KOPT-K1 (cell line): ENCODE data around the gene ACAP3.
"Not testable (repeated sequence)": the region's sequence is repeated elsewhere in the genome, so short reads cannot be mapped to it uniquely, and the experiment has no call there.

Experiments
- H3K27ac ChIP-seq: fragments of 200-600 bp; sonication (generic); 2 replicates; pipeline ENCODE4 v1.5.1; 2016; ENCODE audit warnings: antibody characterized with exemption, mild to moderate bottlenecking, low read depth, low read length; ENCODE audit not compliant: poor library complexity, severe bottlenecking
- H3K36me3 ChIP-seq: fragments of 200-600 bp; sonication (generic); 2 replicates; pipeline ENCODE4 v1.5.1; 2017; ENCODE audit warnings: antibody characterized with exemption, mild to moderate bottlenecking, low read length, moderate library complexity; ENCODE audit not compliant: insufficient read depth
- H3K9me3 ChIP-seq: fragments of 200-600 bp; sonication (generic); 2 replicates; pipeline ENCODE4 v1.5.1; 2017; ENCODE audit warnings: antibody characterized with exemption, low read length, mild to moderate bottlenecking; ENCODE audit not compliant: insufficient read depth, poor library complexity, severe bottlenecking

Gene ACAP3

DNA sequence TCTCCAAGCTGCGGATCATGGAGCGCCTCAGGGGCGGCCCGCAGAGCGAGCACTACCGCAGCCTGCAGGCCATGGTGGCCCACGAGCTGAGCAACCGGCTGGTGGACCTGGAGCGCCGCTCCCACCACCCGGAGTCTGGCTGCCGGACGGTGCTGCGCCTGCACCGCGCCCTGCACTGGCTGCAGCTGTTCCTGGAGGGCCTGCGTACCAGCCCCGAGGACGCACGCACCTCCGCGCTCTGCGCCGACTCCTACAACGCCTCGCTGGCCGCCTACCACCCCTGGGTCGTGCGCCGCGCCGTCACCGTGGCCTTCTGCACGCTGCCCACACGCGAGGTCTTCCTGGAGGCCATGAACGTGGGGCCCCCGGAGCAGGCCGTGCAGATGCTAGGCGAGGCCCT is 19.6 kb upstream of the ACAP3 start:
- H3K36me3 ChIP-seq = no peaks in the 10 kb centered on the region; the same call in 1 of the 2 replicates
- H3K27ac ChIP-seq = no peak overlapping the region
- H3K9me3 ChIP-seq = peaks cover 4% of the 10 kb centered on the region

DNA sequence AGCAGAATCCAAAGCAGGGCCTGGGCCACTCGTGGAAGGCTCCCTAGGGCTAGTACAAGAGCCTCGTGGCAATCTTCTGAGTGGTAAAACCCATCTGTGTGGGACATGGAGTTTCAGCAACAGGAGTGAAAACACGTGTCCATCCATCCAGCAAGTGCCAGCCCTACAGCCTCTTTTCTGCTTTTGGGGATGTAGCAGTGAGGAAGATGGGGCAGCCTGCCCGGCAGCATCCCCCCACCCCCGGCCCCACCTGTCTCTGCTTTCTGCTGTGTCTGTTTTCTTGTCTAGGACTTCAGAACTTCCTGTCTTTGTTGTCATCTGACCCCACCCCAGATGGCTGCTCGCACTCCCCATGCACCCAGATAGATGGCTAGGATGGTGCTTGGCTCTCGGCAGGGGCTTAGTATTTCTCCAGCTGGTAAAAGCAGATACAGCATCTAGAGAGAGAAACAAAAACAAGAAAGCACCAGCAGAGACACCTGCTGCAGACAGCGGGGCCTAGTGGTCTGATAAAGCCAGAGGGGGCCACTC is 18.4 kb upstream of the ACAP3 start:
- Histone ChIP-seq H3K9me3 (peaks cover 4% of the 10 kb centered on the region), H3K27ac (peak overlapping the region; percentile 74)

DNA sequence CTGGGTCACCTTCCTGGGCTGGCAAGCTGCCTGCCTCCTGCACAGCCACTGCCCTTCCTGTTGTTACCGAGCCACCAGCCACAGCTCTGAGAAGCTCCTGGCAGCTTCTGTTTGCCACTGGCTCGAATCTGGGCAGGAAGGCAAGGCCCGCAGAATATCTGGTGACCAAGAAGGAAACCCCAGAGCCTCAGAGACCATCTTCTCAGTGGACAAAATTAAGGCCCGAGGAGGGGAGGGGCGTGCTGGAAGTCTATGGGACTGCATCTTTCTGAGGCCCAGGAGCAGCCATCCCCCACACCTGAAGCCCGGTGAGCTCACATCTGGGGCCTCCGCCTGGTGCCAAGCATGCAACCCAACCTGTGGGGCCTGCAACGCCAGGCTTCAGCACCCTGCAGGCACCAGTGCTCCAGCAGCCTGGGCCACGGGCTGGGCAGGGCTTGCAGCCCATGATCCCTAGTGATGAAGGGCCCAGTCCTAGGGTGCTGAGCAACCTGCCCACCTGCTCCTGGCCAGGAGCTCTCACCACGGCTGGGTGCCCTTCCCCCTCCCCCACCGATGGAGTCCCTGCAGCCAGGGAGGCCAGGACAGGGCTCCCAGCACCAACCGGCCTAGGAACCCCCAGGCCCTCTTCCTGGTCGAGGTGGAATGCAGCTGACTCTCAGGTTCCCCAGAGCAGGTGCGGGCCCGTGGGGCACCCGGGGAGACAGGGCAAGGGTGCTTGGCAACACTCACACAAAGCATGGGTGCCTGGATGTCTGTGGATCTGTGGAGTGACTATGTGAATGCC is 17.8 kb upstream of the ACAP3 start:
- Histone ChIP-seq H3K9me3 (peaks cover 4% of the 10 kb centered on the region), H3K36me3 (peaks cover 14% of the 10 kb centered on the region)

More for the DNA sequence above, 18.4 kb upstream of the ACAP3 start:
- H3K36me3 ChIP-seq = peaks cover 8% of the 10 kb centered on the region

DNA sequence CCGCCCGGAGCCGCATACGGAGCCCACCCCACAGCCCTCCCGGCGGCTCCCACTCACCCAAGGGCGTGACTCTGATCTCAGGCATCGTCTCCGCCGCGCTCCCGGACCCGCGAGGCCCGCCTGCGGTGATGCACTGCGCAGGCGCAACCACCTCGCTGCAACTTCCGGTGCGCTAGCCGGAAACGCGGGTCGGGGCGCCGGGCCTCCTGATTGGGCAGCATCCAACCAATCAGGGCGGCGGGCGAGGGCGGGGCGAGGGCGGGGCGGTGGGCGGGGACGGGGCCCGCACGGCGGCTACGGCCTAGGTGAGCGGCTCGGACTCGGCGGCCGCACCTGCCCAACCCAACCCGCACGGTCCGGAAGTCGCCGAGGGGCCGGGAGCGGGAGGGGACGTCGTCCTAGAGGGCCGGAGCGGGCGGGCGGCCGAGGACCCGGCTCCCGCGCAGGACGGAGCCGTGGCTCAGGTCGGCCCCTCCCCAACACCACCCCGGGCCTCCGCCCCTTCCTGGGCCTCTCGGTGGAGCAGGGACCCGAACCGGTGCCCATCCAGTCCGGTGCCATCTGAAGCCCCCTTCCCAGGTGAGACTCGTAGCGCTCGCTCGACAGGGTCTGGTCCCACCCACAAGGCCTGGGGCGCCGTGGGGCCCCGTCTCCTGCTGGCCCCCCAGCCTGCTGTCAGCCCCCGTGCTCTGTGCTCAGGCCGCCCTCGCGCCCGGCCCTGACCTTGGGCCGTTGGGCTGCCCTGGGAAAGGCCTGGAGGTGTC is 17.0 kb upstream of the ACAP3 start, which contains the start of the genes CPTP and INTS11:
Gene CPTP (plus strand): TSS at position 279 of the 764 bp plus-strand sequence. CDS start 2,109 bp downstream, outside the sequence.
Gene INTS11 (minus strand): TSS at position 137 of the 764 bp plus-strand sequence. CDS start 52 bp downstream, at position 85.
- H3K27ac ChIP-seq = peak within 1 kb of the TSS; percentile 74
- H3K36me3 ChIP-seq = peaks cover 22% of the 10 kb centered on the region
- H3K9me3 ChIP-seq = no peaks in the 10 kb centered on the region

More for the DNA sequence above, 17.8 kb upstream of the ACAP3 start:
- H3K27ac ChIP-seq = peak overlapping the region; percentile 74

DNA sequence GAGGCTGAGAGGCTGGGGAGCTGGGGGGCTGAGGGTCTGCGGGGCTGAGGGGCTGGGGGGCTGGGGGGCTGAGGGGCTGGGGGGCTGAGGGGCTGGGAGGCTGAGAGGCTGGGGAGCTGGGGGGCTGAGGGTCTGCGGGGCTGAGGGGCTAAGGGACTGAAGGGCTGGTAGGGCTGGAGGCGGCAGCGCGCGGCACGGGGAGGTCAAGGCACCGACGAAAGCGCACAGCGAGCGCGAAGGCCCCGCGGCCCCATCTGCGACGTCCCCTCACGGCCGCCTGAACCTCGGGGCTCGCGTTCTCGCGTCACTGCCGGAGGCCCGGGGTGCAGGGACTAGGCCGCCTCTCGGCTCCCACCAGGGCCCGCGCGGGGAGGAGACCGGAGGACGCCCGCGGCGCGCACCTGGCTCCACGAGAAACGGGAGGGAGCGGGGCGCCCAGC is 16.4 kb upstream of the ACAP3 start:
- peak overlapping the region; percentile 74 for H3K27ac ChIP-seq
- peaks cover 28% of the 10 kb centered on the region for H3K36me3 ChIP-seq
- no peaks in the 10 kb centered on the region for H3K9me3 ChIP-seq

DNA sequence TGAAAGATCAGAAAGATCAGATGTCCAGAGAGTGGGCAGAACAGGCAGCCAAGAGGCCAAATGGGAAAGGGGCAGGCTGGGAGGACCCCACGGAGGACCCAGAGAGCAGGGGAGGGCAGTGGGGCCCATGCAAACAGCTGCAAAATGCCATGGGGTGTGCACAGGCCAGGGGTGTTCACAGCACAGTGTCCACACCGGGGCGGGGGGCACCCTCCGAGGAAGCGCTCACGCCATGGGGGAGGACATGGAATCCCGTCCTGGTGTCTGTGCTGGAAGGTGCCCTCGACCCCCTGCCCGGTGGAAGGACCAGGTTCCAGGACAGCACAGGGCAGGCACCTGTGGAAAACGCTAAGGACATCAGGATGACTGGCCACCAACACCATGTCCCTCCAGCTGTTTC is 15.2 kb upstream of the ACAP3 start:
- H3K9me3 ChIP-seq = no peaks in the 10 kb centered on the region
- H3K27ac ChIP-seq = no peak overlapping the region
- peaks cover 40% of the 10 kb centered on the region for H3K36me3 ChIP-seq

DNA sequence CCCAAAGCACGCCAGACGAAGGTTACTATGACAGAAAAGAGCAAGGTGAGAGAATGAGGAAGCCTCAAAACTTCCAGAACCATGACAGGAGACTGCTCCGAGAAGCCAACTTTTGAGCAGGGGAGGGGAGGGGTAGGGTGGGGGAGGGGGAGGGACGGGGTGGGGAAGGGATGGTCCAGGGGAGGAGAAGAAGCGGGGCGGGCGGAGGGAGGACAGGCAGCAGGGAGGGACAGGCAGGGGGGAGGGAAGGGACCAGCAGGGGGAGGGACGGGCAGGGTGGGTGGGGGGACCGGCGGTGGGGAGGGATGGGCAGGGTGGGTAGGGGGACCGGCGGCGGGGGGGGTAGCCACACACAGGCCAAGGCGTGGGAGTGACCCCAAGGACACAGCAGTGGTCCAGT is 14.7 kb upstream of the ACAP3 start:
- Histone ChIP-seq H3K27ac (no peak overlapping the region), H3K36me3 (peaks cover 45% of the 10 kb centered on the region), H3K9me3 (no peaks in the 10 kb centered on the region)

DNA sequence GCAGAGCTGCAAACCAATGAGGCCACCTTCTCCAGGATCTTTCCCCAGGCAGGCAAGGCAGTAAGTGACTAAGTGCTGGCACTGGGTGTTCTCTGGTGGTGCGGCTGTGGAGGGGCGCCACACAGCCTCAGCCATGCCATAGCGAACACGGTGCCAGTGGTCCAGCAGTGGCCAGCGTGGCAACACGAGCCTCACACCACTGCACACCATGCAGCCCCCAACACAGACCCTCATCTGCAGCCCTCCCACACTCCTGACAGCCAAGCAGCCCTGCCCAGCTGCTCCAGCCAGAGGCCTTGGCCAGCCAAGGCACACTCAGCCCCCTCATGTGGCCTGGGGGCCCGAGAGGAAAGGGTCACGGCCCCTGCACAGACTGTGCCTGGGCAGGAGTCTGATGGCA is 13.7 kb upstream of the ACAP3 start:
- Histone ChIP-seq H3K9me3 (no peaks in the 10 kb centered on the region), H3K27ac (no peak overlapping the region), H3K36me3 (peaks cover 52% of the 10 kb centered on the region)

DNA sequence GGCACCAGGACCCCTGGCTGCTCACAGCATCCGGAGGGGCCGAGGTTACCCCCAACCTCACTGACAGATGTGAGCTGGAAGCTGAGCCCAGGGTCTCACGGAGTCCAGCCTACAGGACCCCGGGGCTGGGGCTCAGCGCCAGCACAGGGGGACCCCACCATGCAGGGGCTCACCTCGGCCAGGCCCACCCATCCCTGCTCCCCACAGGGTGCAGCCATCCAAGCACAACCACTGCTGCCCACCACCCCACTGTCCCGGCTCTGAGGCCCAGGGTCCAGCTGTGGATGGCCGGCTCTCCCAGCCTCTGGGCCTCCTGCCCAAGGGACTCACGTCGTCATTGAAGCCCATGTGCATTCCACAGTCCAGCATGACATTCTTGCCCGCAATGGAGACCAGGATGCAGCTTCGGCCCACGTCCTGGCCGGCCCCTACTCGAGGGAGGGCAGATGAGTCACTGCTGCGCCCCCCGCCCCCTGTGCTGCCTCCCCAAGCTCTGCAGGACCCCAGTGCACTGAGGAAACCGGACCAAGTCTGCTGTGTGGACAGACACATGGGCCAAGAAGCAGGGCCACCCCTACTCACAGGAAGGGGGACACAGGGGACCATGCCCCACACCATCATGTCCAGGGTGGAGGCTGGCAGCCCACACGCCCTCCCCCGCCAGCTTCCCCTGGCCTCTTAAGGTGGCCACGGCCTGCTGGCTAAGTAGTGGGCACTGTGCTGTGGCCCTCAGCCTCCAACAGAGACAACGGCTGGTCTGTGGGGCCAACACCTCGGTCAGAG is 13.1 kb upstream of the ACAP3 start:
- Histone ChIP-seq H3K27ac (no peak overlapping the region), H3K36me3 (peaks cover 58% of the 10 kb centered on the region), H3K9me3 (no peaks in the 10 kb centered on the region)

DNA sequence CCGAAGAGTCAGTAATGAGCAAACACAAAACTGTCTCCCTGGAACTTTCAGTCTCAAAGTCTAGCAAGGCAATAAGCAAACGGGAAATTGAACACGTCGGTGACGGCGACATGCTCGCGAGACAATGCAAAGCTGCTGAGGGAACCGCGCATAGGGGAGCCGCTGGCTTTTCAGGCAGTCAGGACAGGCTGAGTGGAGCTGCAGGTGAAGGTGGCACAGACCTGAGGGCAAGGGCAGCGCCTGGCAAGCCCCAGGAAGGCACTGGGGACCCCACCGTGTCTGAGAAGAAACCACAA is 11.9 kb upstream of the ACAP3 start:
- Histone ChIP-seq H3K27ac (no peak overlapping the region), H3K9me3 (no peaks in the 10 kb centered on the region), H3K36me3 (peaks cover 68% of the 10 kb centered on the region)

DNA sequence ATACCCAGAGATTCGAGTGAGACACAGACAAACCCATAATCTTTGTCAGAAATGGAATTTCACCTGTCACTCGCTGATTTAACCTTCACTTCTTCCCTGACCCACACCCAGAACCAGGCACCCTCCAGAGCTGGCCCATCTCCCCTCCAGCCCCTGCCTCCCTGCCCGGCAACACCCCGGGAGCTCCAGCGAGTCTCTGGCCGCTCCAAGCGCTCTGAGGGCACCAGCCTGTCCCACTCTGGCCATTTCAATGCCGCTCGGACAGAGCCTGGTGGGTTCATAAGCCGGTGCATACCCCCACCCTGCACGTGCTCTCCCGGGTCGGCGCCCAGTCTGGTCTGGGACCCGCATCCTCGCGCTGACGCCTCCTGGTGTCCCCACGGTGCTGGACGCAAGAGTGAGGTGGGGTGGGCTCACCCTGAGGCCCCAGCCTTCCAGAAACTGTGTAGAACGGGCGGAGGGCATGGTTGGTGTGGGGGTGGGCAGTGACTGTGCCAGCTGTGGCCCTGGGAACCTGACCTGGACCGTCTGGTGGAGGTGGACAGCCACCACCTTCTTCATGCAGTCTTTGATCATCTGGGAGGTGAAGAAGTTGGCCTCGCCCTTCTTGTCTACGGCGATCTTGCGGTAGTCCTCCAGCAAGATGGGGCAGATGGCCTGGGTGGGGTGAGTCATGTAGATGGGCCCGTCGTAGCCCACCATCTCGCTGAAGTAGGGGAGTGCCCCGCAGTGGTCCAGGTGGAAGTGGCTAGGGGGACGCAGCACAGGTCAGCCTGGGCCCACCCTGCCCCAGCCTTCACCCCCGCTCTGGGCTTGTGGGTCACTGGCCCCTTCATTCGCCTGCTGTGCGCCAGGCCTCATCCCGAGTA is 11.3 kb upstream of the ACAP3 start:
- Histone ChIP-seq H3K9me3 (no peaks in the 10 kb centered on the region), H3K27ac (no peak overlapping the region), H3K36me3 (peaks cover 73% of the 10 kb centered on the region)

DNA sequence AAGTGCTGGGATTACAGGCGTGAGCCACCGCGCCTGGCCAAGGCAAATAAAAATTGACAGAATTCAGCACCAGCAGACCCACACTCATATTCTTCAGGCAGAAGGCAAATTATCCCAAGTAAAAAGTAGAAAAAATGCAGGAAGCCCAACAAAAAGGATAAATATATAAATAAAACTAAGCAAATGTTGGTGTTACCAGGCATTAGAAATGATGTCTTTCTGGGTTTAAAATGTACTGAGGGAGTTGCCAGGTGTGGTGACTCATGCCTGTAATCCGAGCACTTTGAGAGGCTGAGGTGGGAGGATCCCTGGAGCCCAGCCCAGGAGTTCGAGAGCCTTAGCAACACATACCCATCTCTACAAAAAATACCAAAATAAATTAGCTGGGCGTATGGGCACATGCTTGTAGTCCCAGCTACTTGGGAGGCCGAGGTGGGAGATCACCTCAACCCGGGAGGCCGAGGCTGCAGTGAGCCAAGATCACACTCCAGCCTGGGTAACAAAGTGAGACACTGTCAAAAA is 10.5 kb upstream of the ACAP3 start:
- Histone ChIP-seq H3K36me3 (peaks cover 82% of the 10 kb centered on the region), H3K9me3 (no peaks in the 10 kb centered on the region), H3K27ac (no peak overlapping the region)

DNA sequence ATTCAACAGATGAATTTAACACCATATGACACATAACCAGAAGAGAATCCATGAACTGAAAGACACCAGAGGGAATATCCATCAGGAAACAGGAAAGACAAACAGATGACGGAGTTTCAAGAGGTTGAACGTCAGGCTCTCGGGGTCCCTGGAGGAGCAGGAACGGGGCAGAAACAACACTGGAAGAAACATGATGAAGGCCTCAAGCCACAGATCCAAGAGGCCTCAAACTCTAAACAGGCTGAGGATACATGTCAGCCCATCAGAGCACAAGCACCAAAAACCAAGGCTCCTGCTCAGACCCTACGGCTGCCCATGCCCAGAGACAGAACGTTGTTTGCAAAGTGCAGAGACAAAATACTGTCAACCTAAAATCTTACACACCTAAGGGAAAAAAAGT is 9.7 kb upstream of the ACAP3 start:
- peaks cover 89% of the 10 kb centered on the region for H3K36me3 ChIP-seq
- no peak overlapping the region for H3K27ac ChIP-seq
- H3K9me3 ChIP-seq = no peaks in the 10 kb centered on the region

DNA sequence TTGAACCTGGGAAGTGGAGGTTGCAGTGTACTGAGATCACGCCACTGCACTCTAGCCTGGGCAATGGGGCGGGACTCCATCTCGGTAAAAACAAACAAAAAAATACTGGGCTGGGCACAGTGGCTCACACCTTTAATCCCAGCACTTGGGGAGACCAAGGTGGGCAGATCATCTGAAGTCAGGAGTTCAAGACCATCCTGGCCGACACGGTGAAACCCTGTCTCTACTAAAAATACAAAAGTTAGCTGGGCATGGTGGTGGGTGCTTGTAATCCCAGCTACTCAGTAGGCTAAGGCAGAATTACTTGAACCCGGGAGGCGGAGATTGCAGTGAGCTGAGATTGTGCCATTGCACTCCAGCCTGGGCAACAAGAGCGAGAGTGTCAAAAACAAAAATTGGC is 8.5 kb upstream of the ACAP3 start:
- peaks cover 92% of the 10 kb centered on the region for H3K36me3 ChIP-seq
- not testable (repeated sequence) for H3K9me3 ChIP-seq, H3K27ac ChIP-seq
